Measurements from ENCODE around the gene GDNF.
"Not testable (repeated sequence)": the region's sequence is repeated elsewhere in the genome, so short reads cannot be mapped to it uniquely, and the experiment has no call there.

Gene GDNF

GRCh38 chr5:37815913-37816312, 23.9 kb downstream of the GDNF start:
- DNase-seq, result no peak

DNA sequence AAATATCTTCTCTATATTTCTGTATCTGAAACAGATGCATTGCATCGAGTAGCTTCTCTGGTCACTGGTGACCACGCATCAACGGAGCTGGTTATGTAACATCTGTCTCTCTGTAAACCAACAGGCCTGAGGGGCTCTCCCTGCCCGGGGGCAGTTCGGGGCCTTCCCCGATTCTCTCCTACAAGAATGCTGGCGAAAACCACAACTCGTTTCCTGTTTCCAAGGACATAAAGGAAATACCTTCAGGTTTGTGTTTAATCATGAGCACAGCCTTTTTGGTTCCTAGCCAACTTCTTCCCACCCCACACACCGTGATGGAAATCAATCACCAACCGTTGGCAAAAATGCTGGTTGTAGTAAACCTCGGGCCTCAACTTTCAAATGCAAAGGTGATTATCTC, 25.1 kb downstream of the GDNF start:
- DNase-seq, result no peak

DNA sequence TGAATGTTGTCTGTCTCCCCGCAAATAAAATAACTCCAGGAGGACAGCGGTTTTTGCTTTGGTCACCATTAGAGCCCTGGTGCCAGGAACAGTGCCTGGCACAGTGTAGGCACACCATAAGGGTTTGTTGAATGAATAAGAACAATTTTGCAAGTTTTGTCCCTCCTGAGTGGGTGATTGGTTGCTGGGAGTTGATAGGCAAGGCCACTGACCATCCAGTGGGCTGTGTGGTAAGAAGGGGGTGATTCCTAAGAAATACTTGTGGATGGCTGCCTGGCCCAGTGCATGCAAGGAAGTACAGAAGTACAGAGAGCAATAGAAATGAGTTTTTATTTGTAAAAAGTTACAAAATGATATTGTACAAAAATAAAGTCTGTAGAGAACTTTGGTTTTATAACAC, 27.5 kb downstream of the GDNF start:
- DNase-seq, result no peak

- no peak for DNase-seq
These were observed 28.0 kb downstream of the GDNF start for GRCh38 chr5:37811866-37812265.

DNA sequence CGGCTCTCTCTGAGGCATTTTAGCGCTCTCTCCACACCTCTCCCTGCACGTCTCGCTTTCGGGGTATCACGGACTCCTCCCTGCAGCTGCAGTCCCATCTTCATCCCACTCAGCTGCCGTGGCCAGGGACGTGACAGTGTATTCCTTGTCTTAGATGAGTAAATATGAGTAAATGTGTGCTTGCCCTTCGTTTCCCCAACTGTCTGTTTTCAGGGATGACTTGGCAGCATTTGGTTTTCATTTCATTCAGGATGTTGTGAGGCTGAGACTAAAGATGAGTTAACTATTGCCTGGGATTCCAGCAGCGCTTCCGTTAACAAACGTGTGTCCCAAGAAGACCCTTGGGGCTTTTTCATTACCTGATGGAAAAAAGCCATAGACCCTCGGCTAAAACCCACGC, 29.5 kb downstream of the GDNF start:
- DNase-seq, result no peak

DNA sequence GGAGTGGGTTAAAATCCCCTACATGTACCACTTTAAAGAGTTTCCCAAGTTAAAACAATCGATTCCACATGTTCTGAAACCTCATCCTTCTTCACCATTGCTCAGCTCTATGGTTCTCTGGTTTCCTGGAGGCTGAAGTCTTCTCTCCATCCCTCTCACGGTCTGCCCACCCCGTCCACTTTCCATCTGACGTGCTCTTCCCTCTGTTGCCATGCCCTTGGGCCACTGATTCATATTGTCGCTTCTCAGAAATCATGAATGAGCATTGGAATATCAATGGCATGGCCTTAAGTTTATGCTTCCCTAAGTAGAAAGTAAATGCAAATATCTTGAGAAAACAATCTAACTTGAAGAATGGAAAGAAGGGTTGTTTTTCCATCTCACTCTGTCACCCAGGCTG, 30.9 kb downstream of the GDNF start:
- no peak for DNase-seq

DNA sequence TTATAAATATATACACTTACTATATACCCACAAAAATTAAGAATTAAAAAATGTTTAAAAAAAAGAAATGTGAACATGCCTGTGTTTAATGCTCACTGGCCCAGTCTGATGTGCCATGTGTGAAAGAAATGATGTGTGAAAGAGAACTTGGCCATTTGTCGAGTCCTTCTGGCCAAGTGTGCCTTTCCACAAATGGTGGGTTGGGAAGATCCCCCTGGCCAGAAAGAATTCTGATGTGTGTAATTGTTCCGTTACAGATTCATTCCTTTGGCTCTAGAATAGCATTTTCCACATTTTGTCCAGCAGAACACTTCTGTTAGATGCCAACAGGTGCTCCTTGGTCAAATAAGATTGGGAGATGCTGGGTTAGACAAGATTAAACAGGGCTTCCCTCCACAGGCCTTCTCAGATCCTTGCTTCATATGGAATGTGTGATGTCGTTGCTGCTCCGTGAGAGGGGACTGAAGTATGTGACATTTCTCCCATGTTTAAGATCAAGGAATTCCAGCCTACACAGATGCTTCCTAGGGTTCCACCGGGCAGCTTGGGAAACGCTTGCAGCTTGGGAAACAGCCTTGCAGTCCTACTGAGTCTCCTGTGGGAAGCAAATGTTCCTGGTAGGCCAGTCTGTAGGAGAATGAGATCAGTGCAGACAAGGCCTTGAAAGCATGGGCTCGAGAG, 32.1 kb downstream of the GDNF start:
- DNase-seq, result no peak

GRCh38 chr5:37807015-37807414, 32.8 kb downstream of the GDNF start:
- DNase-seq, result no peak

- no peak for DNase-seq
These were observed 33.4 kb downstream of the GDNF start for GRCh38 chr5:37806476-37806875.

- no peak for DNase-seq
These were observed 33.8 kb downstream of the GDNF start for GRCh38 chr5:37806016-37806415.

GRCh38 chr5:37804401-37804800, 35.4 kb downstream of the GDNF start:
- no peak for DNase-seq

DNA sequence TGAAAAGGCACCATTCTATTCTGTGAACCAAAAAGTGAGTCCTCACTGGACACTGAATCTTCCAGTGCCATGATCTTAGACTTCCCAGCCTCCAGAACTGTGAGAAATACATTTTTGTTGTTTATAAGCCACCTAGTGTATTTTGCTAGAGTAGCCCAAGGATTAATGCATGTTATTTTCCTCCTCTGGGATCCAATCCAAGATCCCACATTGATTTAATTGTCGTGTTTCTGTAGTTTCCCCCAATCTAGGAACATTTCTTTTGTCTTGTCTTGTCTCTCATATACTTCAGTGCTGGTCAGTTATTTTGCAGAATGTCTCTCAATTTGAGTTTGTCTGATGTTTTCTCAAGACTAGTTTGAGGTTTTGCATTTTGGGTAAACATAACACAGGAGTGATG, 36.4 kb downstream of the GDNF start:
- DNase-seq, result no peak

- DNase-seq, result no peak
These were observed 38.3 kb downstream of the GDNF start for GRCh38 chr5:37801521-37801920.

- no peak for DNase-seq
These were observed 39.9 kb downstream of the GDNF start for GRCh38 chr5:37799865-37800421.

DNA sequence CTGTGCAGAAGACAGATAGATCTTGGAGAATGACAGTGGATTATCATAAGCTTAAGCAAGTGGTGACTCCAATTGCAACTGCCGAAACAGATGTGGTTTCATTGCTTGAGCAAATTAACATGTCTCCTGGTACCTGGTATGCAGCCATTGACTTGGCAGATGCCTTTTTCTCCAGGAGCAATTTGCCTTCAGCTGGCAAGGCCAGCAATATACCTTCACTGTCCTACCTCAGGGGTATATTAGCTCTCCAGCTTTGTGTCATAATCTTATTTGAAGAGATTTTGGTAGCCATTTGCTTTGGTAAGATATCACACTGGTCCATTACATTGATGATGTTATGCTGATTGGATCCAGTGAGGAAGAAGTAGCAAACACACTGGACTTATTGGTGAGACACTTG, 43.4 kb downstream of the GDNF start:
- not testable (repeated sequence) for DNase-seq

GRCh38 chr5:37795292-37795691, 44.5 kb downstream of the GDNF start:
- DNase-seq, result not testable (repeated sequence)

DNA sequence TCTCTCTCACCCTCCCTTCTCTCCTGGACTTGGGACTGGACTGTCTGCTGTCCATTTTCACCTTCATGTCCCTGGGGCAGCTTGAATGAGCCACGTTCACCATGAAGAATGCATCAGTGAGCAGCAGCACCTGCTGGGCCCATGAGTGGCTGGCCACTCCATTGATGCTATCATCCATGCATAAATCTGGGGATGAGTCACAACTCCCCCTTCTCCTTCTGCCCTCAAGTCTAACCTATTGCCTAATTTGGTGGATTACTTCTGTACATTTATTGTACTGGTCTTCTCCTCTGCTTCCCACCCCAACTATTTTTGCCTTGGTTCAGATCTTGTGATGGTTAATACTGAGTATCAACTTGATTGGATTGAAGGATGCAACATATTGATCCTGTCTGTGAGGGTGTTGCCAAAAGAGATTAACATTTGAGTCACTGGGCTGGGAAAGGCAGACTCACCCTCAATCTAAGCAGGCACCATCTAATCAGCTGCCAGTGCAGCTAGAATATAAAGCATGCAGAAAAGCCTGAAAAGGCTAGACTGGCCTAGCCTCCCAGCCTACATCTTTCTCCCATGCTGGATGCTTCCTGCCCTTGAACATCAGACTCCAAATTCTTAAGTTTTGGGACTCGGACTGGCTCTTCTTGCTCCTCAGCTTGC, 46.7 kb downstream of the GDNF start:
- DNase-seq, result no peak

- DNase-seq, result no peak
These were observed 48.5 kb downstream of the GDNF start for GRCh38 chr5:37791321-37791720.

DNA sequence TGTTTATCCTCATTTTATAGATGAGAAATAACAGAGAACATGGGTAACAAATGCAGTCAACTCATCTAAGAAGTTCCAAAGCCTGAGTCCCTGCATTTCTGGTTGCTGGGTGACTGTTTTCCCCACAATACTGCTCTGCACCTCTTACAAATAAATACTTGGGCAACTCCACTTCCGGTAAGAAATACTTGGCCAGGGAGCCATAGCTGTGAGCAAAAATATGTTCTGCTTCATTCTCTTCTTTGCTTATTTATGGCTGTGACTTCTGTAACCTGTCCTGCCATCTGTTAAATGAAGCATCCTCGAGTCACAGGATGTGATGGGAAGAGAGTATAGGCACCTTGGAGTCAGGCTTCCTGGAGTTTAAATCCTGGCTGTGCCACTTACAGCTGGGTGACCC, 49.9 kb downstream of the GDNF start:
- no peak for DNase-seq

- no peak for DNase-seq
These were observed 52.1 kb downstream of the GDNF start for GRCh38 chr5:37787742-37788141.

- no peak for DNase-seq
These were observed 52.9 kb downstream of the GDNF start for GRCh38 chr5:37786862-37787519.

GRCh38 chr5:37786416-37786815, 53.4 kb downstream of the GDNF start:
- DNase-seq, result no peak

GRCh38 chr5:37781409-37781808, 58.4 kb downstream of the GDNF start:
- not testable (repeated sequence) for DNase-seq

All from activated naive CD4-positive, alpha-beta T cell treated with anti-CD3 and anti-CD28 coated beads, Interleukin-2, amount 50 U/mL, for 16 hours (primary cell).